HG03025 (cell line): ENCODE data around the gene OPCML.

ENCODE experiments used
- ATAC-seq: cut with Tn5 transposase; IDR thresholded peaks from one replicate; pipeline ENCODE4 v1.9.1; 2021; ENCODE audit warnings: mild to moderate bottlenecking, moderate library complexity; ENCODE audit not compliant: unreplicated experiment, low FRiP score

OPCML gene

GRCh38 chr11:132785878-132786277 is 746.4 kb downstream of the OPCML start:
- ATAC-seq, result no peak

- ATAC-seq, result no peak
Measured at GRCh38 chr11:132784441-132784840, 747.9 kb downstream of the OPCML start.

- no peak for ATAC-seq
Measured at GRCh38 chr11:132782102-132782501, 750.2 kb downstream of the OPCML start.

GRCh38 chr11:132780046-132780445 is 752.3 kb downstream of the OPCML start:
- no peak for ATAC-seq

- no peak for ATAC-seq
Measured at GRCh38 chr11:132779497-132779896, 752.8 kb downstream of the OPCML start.

- ATAC-seq, result no peak
Measured at GRCh38 chr11:132777067-132777975, 755.0 kb downstream of the OPCML start.

- no peak for ATAC-seq
Measured at GRCh38 chr11:132773751-132774150, 758.5 kb downstream of the OPCML start.

- no peak for ATAC-seq
Measured at GRCh38 chr11:132772703-132773545, 759.4 kb downstream of the OPCML start.

GRCh38 chr11:132771746-132772145 is 760.6 kb downstream of the OPCML start:
- no peak for ATAC-seq

GRCh38 chr11:132770829-132771530 is 761.3 kb downstream of the OPCML start:
- ATAC-seq, result no peak

- no peak for ATAC-seq
Measured at GRCh38 chr11:132763503-132763902, 768.8 kb downstream of the OPCML start.

- no peak for ATAC-seq
Measured at GRCh38 chr11:132755934-132756333, 776.4 kb downstream of the OPCML start.

GRCh38 chr11:132751516-132752250 is 780.6 kb downstream of the OPCML start:
- no peak for ATAC-seq

- no peak for ATAC-seq
Measured at GRCh38 chr11:132746305-132746704, 786.0 kb downstream of the OPCML start.

GRCh38 chr11:132745306-132745705 is 787.0 kb downstream of the OPCML start:
- ATAC-seq, result no peak

GRCh38 chr11:132744771-132745170 is 787.5 kb downstream of the OPCML start:
- ATAC-seq, result no peak

GRCh38 chr11:132743601-132744000 is 788.7 kb downstream of the OPCML start:
- ATAC-seq, result no peak

GRCh38 chr11:132742929-132743328 is 789.4 kb downstream of the OPCML start:
- ATAC-seq, result no peak

GRCh38 chr11:132734217-132734616 is 798.1 kb downstream of the OPCML start:
- no peak for ATAC-seq

- no peak for ATAC-seq
Measured at GRCh38 chr11:132728026-132728425, 804.3 kb downstream of the OPCML start.
